SK-N-MC (cell line): Measurements from ENCODE around the gene MRPS24.

ENCODE experiments used
- EZH2 ChIP-seq: fragments of 200-600 bp; sonication (generic); IDR thresholded peaks from one replicate; pipeline ENCODE4 v1.6.1; 2017; ENCODE audit warnings: antibody characterized with exemption
- FOXP2 ChIP-seq: optimal IDR thresholded peaks from 2 replicates; pipeline ENCODE3; 2011; ENCODE audit warnings: mild to moderate bottlenecking, moderate library complexity; ENCODE audit not compliant: insufficient read depth; ENCODE audit errors: extremely low read length, control extremely low read depth
- POLR2AphosphoS5 ChIP-seq: IDR thresholded peaks from 2 replicates; pipeline ENCODE4 v1.6.1; 2012; ENCODE audit warnings: mild to moderate bottlenecking, low read depth, low read length, borderline replicate concordance

DNA sequence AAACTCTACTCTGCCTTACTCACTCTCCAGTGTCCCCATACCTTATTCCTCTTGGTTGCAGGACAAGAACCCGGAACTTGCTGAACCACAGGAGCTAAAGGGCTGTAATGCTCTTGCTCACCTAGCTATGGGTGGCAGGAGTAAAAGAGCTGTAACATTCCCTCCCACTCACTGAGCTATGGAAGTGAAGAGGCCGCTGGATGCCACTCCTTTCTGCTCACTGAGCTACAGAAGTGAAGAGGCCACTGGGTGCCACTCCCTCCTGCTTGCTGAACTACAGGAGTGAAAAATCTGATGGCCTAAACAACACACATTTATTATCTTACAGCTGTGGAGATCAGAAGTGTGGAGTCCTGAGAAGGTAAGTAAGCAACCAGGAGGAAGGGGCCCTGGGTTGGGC is 17.5 kb downstream of the MRPS24 start:
- TF ChIP-seq POLR2AphosphoS5: no peak
- TF ChIP-seq EZH2: no peak
- no peak for TF ChIP-seq FOXP2
